ENCODE data around the gene EYS.

Gene EYS

DNA sequence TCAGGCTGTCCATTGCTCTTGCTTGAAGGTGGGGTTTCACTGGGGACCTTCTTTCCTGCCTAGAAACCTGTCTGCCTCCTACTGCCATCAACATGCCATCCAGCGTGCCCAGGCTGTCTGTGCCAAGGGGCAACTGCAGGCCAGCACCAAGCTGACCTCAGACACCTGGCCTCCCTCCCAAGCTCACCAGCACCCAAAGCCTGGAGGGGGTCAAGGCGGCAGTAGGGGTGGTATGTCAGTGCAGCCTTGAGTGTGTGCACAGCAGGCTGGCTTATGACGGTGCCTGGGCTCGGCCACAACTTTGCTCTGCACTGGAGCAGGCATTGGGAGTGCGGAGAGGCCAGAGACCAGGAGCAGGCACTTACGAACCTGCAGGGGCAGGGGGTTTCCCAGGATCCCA is 149.0 kb downstream of the EYS start:
- DNase-seq (ENCODE audit: low spot score), result no peak
- TF ChIP-seq, protein P1, sequence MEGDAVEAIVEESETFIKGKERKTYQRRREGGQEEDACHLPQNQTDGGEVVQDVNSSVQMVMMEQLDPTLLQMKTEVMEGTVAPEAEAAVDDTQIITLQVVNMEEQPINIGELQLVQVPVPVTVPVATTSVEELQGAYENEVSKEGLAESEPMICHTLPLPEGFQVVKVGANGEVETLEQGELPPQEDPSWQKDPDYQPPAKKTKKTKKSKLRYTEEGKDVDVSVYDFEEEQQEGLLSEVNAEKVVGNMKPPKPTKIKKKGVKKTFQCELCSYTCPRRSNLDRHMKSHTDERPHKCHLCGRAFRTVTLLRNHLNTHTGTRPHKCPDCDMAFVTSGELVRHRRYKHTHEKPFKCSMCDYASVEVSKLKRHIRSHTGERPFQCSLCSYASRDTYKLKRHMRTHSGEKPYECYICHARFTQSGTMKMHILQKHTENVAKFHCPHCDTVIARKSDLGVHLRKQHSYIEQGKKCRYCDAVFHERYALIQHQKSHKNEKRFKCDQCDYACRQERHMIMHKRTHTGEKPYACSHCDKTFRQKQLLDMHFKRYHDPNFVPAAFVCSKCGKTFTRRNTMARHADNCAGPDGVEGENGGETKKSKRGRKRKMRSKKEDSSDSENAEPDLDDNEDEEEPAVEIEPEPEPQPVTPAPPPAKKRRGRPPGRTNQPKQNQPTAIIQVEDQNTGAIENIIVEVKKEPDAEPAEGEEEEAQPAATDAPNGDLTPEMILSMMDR (IDR thresholded peaks at IDR 0.05; ENCODE audit: extremely low read depth, insufficient read depth, missing control alignments), result no peak
- in situ Hi-C loops (cut with MboI; ENCODE audit: low pct_unique_long_range_greater_than_20kb, low sequenced_read_pairs, unreplicated experiment), result no loop called here

DNA sequence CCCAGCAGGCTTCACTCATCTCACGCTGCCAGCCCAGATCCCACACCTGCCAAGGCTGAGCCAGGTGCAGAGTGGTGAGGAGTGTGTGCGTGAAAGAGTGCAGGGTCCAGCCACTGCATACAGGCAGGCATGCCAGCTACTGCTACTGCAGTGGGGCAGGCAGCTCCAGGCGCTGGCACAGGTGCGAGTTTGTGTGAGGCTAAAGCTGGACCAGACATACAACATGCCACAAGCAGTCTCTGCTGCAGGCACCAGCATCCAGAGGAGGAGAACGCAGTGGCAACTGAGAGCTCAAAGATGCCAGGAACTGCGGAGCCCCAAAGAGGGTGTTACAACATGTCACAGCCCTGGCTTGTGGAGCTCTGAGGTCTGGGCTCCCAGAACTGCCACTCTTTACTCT is 149.8 kb downstream of the EYS start:
- in situ Hi-C loops (cut with MboI; ENCODE audit: low pct_unique_long_range_greater_than_20kb, low sequenced_read_pairs, unreplicated experiment), result no loop called here
- TF ChIP-seq, protein P1 (IDR thresholded peaks at IDR 0.05; ENCODE audit: extremely low read depth, insufficient read depth, missing control alignments), result no peak
- DNase-seq (ENCODE audit: low spot score), result no peak

DNA sequence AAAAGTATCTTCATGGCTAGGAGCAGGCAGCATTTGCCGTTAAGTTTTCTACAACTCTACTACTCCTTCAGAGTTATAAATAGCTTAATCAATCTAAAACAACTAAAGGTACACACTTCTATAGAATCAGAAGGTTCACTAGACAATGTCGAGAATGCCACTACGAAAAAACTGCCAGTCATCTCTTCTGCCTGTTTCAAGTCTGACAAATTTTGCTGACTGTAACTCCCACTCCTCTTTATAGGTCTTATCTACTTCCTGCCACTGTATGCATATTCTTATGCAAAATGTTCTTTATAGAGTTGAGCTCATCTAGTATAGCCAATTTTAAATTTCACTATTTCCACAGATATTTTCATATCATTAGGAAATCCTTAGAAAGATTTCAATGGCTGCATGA is 160.1 kb downstream of the EYS start:
- no peak for DNase-seq (ENCODE audit: low spot score)
- in situ Hi-C loops (cut with MboI; ENCODE audit: low pct_unique_long_range_greater_than_20kb, low sequenced_read_pairs, unreplicated experiment), result no loop called here
- TF ChIP-seq, protein P1 (IDR thresholded peaks at IDR 0.05; ENCODE audit: extremely low read depth, insufficient read depth, missing control alignments), result no peak

DNA sequence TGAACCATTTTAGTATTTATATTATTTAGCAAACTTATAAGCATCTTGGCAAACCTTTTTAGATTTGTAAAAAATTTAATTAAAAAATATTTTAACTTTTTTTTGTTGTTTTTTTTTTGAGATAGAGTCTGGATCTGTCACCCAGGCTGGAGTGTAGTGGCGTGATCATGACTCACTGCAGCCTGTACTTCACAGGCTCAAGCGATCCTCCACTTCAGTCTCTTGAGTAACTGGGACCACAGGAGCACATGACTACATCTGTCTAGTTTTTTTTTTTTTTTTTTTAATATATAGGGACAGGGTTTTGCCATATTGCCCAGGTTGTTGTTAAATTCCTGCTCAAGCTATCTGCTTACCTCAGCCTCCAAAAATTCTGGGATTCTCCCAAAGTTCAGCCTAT is 161.1 kb downstream of the EYS start:
- TF ChIP-seq, protein P1 (IDR thresholded peaks at IDR 0.05; ENCODE audit: extremely low read depth, insufficient read depth, missing control alignments), result no peak
- DNase-seq (ENCODE audit: low spot score), result no peak
- in situ Hi-C loops (cut with MboI; ENCODE audit: low pct_unique_long_range_greater_than_20kb, low sequenced_read_pairs, unreplicated experiment), result no loop called here

DNA sequence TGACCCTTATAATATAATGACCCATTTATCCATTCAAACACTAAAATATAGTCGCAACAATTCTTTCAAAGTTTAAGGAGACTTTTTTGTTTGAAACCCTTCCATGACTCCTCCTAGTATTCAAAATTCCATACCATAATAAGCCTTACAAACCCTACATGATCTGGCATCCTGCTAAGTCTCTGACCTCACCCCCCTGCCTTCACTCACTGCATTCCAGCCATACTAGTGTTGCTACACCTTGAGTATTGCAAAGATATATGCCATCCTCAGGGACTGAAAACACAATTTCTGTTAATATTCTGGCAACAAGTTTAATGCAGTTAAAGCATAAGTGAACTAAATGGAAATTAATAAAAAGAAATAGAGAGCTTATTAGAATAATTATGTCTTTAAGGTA is 168.4 kb downstream of the EYS start:
- in situ Hi-C loops (cut with MboI; ENCODE audit: low pct_unique_long_range_greater_than_20kb, low sequenced_read_pairs, unreplicated experiment), result no loop called here
- TF ChIP-seq, protein P1 (IDR thresholded peaks at IDR 0.05; ENCODE audit: extremely low read depth, insufficient read depth, missing control alignments), result no peak
- DNase-seq (ENCODE audit: low spot score), result no peak

DNA sequence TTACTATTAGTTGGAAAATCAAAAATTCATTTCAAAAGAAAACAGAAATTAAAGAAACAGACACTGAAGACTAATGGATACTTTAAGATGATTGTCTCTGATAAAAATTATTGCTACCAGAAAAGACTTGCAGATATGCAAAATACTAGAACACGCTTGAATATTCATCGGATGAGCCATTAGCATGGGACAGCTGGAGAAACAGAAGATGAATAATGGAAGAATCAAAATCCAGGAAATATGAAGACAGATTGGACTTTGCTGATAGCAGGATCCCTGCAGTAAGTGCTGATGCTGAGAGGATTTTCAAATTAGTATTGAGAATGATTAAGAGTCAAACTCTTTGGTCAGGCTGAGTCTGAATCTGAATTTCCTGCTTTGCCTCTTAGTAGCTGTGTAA is 169.4 kb downstream of the EYS start:
- in situ Hi-C loops (cut with MboI; ENCODE audit: low pct_unique_long_range_greater_than_20kb, low sequenced_read_pairs, unreplicated experiment), result no loop called here
- no peak for DNase-seq (ENCODE audit: low spot score)
- TF ChIP-seq, protein P1 (IDR thresholded peaks at IDR 0.05; ENCODE audit: extremely low read depth, insufficient read depth, missing control alignments), result no peak

DNA sequence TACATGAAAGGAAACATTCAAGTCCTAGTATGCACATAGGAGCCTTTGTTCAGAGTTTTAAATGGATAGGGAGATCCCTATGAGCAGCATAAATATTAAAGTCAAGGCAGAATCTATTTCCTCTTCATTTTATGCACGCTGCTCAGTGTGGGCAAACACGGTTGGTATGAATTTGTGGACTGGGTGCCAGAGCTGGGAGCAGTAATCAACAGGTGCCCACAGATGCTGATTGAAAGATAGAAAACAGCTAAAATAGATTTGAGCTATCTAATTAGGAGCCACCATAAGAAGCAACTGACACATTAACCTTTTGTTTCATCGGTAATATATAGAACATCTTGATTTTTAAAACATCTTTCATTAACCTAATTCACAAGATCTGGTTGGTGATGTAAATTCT is 175.5 kb downstream of the EYS start:
- DNase-seq (ENCODE audit: low spot score), result no peak
- TF ChIP-seq, protein P1 (IDR thresholded peaks at IDR 0.05; ENCODE audit: extremely low read depth, insufficient read depth, missing control alignments), result no peak
- in situ Hi-C loops (cut with MboI; ENCODE audit: low pct_unique_long_range_greater_than_20kb, low sequenced_read_pairs, unreplicated experiment), result no loop called here
